GM19043 (cell line): ENCODE results near the gene MZT2B.
"Not testable (repeated sequence)": the region's sequence is repeated elsewhere in the genome, so short reads cannot be mapped to it uniquely, and the experiment has no call there.

Experiments
- ATAC-seq: cut with Tn5 transposase; IDR thresholded peaks from one replicate; pipeline ENCODE4 v1.9.1; 2021; ENCODE audit warnings: low read depth; ENCODE audit not compliant: unreplicated experiment

The MZT2B gene, protein sequence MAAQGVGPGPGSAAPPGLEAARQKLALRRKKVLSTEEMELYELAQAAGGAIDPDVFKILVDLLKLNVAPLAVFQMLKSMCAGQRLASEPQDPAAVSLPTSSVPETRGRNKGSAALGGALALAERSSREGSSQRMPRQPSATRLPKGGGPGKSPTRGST

DNA sequence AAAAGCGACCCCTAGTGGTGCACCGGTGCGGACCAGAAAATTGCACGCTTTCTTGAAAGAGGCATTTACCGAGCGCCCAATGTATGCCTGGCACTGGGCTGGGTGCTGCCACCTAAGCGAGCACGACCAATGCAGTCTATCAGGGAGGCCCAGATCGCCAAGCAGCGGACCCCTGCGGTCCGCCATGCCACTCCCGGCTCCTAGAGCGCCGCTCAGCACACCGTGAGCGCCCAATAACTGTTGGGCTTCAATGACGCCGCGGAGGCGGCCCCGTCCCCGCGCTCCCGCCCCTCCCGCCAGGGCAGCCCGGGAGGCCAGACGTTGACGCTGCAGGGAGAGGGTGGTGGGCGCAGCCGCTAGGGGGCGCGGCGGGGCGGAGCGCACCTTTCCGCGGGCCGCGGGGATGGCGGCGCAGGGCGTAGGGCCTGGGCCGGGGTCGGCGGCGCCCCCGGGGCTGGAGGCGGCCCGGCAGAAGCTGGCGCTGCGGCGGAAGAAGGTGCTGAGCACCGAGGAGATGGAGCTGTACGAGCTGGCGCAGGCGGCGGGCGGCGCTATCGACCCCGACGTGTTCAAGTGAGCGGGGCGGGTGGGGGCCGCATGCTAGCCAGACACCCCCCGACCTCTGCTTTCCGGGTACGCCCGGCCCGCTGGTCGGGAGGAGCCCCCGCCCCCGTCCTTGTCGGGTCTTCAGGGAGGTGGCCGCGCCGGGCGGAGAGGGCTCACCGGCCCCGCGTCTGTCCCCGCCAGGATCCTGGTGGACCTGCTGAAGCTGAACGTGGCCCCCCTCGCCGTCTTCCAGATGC lies at the start of gene MZT2B:
MZT2B (plus strand) TSS at position 383 of the 803 bp plus-strand sequence; CDS start at position 404, 21 bp downstream.
- ATAC-seq = peak; percentile 82

DNA sequence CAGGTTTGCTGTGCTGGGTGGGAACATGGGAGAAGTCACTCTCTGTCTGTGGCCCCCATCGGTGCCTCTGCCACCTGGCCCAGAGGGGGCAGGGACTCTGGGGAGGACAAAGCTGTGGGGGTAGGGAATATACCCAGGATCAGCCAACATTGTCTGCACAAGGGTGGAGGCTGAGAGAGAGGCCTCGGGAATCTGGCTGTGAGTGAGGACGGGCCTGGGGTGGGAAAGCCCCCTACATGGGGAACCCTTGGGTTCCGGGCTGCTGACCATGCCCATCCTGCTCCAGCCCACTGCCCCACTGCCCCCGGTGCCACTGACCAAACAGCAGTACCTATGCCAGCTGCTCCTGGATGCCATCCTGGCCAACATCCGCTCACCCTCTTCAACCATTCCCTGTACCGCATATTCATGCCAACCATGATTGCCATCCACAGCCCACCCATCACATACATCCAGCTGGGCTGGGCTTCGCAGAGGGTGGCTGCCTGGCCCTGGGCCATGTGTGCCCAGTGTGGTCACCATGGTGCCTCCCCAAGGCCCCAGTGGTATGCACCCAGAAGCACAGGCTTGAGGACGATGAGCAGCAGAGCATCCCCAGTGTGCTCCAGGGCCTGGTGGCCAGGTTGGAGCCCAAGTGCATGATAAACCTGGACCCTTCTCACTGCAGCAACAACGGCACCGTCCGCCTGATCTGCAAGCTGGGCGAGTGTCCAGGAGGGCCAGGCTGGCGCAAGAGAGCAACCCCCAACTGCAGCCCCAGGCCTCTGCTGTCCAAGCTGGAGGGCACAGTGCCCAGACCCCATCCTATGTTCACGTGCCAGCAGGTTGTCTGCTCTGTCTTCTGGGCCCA lies 46.1 kb upstream of the MZT2B start:
- no peak for ATAC-seq

DNA sequence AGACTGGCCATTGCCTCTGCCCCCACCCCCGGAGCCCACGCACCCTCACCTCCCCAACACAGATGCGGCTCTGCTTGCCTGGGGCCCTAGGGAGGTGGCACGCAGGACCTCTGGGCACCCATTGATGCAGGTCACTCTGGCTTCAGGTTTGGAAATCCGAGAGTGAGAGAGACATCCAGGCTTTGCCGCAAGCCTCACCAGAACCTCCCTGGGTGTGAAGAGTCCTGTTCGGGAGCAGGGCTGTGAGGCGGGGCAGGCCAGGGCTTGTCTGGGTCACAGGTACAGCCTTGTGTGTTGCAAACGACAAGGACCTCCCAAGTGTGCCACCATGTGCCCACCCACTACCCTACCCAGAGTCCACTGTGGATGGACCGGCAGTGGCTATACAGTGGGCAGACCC lies 45.5 kb upstream of the MZT2B start:
- not testable (repeated sequence) for ATAC-seq

DNA sequence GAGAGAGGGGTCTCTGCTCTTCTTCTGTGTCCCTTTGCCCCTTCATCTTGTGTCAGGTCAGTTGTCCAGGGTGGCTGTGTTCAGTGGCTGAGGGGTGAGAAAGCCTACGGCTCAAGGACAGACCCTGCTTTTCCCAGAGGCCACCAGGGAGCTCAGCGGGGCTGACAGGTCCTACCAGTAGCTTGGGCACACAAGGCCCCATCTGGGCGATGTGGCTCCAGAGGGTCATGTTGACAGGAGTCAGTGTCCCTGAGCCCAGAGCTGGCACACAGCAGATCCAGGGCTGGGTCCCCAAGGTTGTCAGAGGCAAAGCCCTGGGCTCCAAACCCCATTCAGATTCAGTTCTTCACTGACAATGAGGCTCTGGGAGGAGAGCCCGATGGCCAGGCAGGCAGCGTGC lies 44.9 kb upstream of the MZT2B start:
- ATAC-seq = not testable (repeated sequence)

DNA sequence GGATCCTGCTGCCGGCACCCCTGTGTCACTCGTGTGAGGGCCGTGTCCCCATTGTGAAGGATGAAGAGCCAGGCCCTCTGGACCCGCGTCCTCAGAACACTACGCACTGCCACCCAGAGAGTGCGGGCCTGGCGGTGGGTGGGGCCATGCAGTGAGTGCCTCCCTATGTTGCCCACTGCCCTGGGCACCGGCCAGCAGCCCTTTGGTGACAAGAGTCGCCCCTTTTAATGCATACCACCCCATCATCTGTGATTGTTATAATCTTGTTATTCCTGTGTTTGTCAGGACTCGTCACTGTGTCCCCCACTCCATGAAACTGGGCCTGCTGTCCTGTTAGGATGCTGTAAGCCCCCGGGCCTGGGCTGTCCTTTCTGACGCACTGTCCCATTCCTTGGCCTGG lies 43.7 kb upstream of the MZT2B start:
- not testable (repeated sequence) for ATAC-seq

DNA sequence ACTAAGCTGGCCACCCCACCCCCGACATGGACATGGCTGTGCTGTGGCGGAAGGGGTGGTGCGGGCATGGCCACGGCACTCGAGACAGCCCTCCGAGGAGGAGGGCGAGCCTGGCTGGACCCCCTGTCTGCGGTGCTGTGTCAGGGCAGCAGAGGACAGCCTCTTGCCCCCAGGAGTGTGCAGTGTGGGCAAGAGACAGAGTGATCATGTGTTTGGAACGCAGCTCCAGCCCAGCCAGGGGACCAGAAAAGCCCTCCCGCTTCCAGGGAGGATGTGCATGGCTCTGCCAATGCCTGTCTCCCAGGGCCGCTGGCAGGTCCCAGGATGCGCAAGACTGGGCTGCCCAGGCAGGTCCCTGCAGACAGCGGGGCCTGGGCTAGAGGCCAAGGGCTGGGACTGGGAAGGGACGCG lies 43.2 kb upstream of the MZT2B start:
- not testable (repeated sequence) for ATAC-seq

DNA sequence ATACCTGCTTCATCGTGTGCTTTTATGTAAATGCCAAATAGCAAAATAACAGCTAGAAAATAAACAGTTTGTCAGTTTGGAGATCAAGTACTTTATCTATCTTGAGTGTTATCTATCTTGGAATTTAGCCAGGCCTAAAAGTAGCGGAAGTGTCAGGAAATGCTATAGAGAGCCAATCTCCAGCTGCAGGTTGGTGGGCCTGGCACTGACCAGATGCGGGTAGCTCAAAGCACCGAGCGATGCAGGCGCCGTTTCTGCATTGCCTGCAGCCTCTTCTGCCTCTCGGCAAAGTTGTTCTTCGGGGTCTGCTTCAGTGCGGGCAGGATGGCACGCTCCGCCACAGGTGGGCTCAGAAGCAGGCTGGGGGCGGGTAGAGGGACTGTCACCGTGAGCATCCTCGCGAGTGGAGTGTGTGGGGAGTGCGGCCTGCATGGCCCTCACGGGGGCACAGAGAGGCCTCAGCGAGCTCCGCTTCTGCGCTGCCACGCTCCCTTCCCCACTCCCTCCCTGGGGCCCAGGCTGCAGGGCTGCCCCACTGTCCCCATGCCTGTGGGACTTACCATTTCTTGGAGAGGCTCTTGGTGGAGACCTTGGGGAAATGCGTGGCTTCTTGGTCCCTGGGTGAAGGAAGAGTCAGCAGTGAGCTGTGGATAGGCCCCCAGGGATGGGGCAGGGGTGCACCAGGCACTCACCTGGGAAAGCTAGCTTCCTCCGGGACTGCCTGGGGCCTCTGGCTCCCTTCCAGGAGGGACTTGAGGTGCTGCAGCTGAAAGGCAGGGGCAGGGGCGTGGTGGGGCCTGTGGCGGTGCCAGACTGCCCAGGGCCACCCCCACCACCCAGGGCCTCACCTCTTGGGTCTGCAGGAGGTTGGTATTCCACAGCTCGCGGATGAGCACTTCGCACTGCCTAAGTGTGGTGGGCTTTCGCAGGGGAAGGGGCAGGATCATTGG lies 42.5 kb upstream of the MZT2B start:
- not testable (repeated sequence) for ATAC-seq

DNA sequence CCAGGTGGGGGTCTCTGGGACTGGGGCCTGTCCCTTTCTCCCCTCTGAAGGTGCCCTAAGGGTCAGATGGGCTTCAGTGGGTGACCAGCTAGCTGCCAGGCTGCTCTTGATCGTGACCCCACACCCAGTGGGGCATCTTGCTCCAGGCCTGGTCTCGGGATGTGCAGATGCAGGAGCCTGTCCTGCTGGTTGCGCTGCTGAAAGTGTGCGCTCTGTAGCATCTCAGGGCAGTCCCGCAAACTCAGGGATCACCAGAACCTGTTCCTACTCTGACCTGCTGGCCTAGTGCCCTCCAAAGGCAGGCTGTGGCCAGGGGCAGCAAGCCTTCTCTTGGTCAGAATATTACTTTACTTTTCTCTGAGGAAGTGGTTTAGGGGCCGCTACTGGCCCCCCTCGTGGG lies 41.5 kb upstream of the MZT2B start:
- not testable (repeated sequence) for ATAC-seq

DNA sequence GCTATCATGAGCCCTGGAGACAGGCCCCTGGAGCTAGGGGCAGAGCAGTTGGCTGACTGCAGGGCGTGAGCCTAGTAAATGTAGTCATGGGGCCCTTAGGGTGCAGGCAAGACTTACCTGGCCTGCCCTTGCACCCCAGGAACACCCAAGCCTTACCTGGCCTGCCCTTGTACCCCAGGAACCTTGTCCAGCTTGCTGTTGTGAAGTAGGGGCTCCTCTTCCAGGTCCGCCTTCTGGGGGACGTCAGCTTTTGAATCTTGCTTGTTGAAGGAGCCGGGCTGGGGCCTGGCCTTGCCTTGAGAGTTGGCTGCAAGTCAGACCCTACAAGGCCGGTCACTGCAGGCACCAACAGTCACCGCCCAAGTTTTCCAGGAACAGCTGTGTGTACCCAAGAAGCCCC lies 41.1 kb upstream of the MZT2B start:
- not testable (repeated sequence) for ATAC-seq

DNA sequence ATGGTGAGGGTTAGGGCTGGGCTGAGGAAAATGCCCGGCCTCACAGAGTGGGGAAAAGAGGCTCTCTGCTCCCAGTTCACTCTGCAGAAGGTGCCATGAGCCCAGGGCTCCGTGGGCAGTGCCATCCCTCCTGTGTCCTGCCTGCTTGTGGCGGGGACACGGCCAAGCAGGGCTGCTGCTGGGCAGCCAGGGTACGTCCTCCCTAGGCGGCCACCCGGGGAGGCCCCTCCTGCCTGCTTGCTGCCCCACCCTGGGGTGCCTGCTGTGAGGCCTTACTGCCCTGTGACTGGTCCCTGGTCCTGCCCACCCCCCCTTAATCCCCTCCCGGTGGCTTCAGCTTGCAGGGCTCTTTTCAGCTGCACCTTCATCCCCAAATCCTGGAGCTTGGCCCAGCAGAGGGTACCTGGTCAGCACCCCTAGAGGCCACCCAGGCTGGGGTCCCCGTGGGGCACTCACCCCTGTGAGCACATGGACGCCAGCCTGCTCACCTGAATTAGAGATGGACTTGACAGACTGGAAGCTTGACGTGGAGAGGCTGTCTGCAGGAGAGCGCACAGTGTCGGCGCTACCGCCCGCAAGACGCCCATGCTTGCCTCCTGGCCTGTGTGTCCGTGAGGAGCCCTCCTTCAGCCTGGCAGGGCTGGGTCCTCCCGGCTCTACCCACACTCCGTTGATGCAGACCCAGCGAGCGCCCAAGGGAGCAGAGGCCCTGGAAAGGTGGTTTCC lies 40.3 kb upstream of the MZT2B start:
- not testable (repeated sequence) for ATAC-seq

DNA sequence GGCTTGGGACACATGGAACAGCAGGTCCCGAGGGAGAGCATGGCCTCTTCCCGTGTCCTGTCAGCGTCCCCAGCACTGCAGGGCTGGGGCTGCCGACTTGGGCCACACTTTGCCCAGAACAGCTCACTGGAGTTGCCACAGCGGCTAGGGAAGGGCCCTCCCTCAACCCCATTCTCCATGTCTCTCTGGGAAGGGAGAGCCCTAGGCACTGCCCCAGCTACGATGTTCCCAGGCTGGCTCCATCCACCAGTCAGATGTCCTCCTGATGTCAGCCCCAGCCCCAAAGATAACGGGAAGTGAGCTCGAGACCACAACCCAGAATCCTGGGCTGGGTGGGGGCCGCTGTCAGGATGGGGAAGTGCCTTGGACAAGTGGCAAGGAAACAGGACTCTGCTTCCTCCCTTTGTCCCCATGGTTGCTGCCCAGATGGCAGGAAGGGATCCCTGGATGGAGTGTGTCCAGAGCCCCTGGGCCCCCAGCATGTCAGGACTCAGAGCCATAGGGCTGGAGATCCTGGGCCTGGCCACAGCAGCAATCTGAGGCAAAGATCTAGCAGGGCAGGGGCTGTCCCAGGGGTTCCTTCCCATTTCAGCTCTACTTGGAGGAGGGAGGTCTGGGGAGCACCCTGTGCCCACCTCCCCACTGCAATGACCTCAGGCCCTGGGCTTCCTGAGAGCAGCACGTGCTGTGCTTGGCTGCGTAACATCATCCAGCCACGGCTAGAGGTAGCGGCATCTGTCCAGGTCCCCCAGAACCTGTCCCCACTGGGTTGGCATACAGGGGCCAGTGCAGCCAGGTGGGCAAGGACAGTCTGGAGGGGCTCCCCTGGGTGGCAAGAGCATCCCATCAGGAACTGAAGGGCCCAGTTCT lies 39.4 kb upstream of the MZT2B start:
- ATAC-seq = not testable (repeated sequence)

DNA sequence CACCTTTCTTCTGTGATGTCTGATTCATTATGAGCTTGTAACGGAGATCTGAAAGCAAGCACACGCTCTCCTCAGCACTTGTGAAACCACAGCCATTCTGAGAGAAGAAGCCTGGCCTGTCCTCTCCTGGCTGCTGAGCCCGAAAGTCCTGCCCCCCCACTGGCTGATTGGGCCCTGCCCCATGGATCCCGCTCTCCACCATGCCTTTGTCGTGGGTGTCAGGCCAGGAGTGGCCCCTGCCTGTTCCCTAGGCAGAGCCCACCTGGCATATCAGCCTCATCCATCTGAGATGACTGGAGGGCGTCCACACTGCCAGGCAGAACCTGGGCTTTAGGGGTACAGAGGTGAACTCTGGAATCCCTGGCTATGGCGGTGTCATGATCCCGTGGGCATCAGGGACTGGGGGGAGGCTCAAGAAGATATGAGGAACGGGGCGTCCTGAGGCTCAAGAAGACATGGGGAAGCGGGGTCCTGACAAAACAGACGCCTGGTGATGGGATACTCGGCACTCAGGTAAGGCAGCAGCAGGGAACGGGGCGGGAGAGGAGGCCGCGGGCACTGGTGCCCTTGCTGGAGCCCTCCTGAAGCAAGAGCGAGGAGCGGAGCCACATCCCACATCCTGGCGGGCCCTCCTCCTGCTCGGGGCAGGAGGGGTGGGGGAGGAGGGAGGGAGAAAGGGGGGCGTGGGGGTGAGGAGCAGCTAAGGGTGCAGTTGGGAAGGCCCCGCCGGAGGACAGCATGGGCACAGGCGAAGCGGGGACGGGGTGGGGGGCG lies 38.6 kb upstream of the MZT2B start:
- ATAC-seq = not testable (repeated sequence)

DNA sequence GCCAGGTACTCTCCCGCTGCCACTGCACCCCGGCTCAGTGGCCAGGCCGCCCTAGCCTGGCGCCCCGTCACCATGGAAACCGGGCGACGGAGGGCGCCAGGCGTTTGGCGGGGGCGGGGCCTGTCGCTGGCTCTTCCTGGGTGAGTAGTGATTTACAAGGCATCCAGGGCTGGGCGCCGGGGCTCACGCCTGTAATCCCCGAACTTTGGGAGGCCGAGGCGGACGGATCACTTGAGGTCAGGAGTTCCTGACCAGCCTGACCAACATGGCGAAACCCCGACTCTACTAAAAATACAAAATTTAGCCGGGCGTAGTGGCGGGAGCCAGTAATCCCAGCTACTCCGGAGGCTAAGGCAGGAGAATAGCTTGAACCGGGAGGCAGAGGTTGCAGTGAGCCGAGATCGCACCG lies 37.1 kb upstream of the MZT2B start, which contains the start of gene CCDC74B:
CCDC74B (minus strand) TSS at position 107 of the 409 bp plus-strand sequence. CDS start 116 bp downstream, outside the sequence.
- peak; percentile 91 for ATAC-seq

DNA sequence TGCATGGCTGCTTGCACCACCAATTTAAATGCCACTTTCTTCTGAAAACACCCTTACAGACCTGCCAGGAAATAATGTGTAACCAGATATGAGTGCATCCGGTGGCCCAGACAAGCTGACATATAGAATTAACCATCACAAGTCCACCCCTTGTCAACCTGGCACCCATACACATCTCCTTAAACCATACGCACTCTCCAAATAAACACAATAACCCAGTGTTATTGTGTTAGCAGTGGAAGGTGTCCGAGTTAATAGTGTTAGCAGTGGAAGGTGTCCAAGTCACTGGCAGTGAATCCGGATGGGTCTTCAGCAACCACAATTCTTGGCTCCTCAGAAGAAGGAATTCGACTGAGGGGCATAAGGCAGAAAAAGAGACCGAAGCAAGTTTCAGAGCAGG lies 33.5 kb upstream of the MZT2B start:
- ATAC-seq = not testable (repeated sequence)

DNA sequence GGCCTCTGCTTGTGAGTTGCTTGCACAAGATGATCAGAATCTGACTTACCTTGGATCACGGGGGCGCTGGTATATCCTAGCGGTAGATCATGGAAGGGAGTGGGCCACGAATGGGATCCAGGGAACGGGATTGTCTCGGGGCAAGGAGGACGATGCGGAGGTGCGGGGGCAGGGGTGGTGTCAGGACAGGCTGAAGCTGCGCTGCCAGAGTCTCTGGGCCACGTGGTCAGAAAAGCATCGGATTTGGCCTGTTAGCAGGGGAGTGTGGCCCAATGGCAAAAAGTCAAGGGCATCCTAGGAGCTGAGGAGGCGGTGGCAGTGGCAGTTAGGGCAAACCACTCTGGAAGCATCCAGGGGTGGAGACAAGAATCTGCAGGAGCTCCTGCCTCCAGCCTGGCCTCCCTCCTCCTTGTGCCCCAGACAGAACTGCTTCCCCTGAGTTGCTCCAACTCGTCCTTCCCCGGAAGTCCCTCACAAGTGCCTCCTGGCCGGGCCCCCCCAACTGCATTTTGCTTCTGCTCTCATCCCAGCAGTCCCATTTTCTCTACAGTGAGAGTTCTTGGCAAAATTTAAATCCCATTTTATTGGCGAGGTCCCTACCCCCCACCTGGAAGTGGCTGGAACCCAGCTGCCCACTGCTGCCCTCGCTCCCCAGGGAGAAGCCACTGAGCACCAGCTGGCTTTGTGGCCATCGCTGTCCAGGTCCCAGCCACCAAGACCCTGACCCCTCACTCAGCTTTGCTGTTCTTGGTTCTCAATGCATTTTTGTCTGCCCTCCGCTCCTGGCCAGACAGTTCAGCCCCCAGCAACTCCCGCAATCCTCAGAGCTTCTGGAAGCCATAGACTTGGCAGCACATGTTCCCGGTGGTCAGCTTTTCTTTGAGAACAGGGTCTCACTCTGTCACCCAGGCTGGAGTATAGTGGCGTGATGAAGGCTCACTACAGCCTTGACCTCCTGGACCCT lies 31.6 kb upstream of the MZT2B start:
- ATAC-seq = no peak

DNA sequence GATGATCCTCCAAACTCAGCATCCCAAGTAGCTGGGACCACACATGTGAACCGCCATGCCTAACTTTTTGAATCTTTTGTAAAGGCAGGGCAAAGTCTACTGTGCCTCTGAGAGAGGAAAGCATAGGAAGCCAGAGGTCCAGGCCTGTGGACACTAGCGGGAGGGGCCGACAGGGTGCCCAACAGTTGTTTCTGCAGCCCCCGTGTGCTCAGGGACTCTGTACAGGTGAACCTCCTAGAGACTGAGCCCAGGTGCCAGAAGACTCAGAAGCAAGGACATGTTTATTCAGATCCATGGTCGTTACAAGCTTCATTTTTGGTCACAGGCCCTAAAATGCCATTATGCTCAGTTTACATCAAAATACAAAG lies 30.9 kb upstream of the MZT2B start:
- not testable (repeated sequence) for ATAC-seq
